Activated CD4-positive, alpha-beta T cell treated with anti-CD3 and anti-CD28 coated beads, Interleukin-2, amount 10 ng/mL, durations not matched to agents 24 days and 14 days (primary cell): Measurements from ENCODE around the gene POLG2. TPM values are rescaled to one million over a fixed set of nuclear protein-coding genes. Genes with fewer than 3 reads are reported as not detected.
"Not testable (repeated sequence)": the region's sequence is repeated elsewhere in the genome, so short reads cannot be mapped to it uniquely, and the experiment has no call there.

Experiments
- DNase-seq: peaks from one replicate; pipeline ENCODE4 v3.0.0; 2022
- H3K27ac Mint-ChIP-seq: one replicate; pipeline ENCODE4 v1.8.0; 2022; ENCODE audit warnings: mild to moderate bottlenecking, mixed read lengths
- H3K27me3 Mint-ChIP-seq: one replicate; pipeline ENCODE4 v1.8.0; 2022; ENCODE audit warnings: mixed read lengths
- H3K36me3 Mint-ChIP-seq: one replicate; pipeline ENCODE4 v1.8.0; 2022; ENCODE audit warnings: low read depth, mild to moderate bottlenecking, mixed read lengths
- H3K4me1 Mint-ChIP-seq: one replicate; pipeline ENCODE4 v1.8.0; 2021; ENCODE audit warnings: mixed read lengths
- H3K4me3 Mint-ChIP-seq: one replicate; pipeline ENCODE4 v1.8.0; 2022; ENCODE audit warnings: mild to moderate bottlenecking, moderate library complexity, mixed read lengths
- H3K9me3 Mint-ChIP-seq: one replicate; pipeline ENCODE4 v1.8.0; 2021; ENCODE audit warnings: mixed read lengths
- intact Hi-C: fragments of 100-400 bp; cut with micrococcal nuclease; formaldehyde crosslinking; loops from one replicate; pipeline ENCODE4 v1.15.1; 2023
- total RNA-seq: library from RNA; stranded (reverse); gene quantifications from 2 replicates; pipeline ENCODE4 v1.2.3, GENCODE V29; 2022

POLG2 gene
- total RNA-seq, 1 donor from 2014 or later = 36.3 TPM

DNA sequence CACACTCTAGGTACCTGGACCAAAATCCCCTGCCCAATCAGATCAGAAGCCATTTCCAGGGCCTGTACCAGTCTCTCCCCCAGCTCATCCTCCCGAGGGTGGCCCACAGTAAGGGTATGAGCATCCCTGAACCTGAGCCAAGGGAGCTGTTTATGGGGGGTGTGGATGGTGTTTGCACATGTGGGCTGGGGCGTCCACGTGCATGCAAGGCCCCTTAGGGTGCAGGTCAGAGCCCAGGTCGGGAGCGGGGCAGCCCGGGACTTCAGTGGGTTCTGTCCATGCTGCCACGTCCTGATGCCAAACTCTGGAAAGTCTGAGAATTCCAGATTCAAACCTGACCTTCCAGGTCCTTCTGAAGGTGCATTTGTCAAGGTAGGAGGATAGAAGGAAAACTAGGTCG, 38.1 kb downstream of the POLG2 start:
- intact Hi-C loops = no loop called here
- Mint-ChIP-seq H3K36me3 (no peaks in the 10 kb centered on the region), H3K4me1 (peaks cover 4% of the 10 kb centered on the region), H3K27me3 (peaks cover 3% of the 10 kb centered on the region), H3K9me3 (no peaks in the 10 kb centered on the region), H3K27ac (no peak overlapping the region), H3K4me3 (no peak overlapping the region)
- no peak for DNase-seq

DNA sequence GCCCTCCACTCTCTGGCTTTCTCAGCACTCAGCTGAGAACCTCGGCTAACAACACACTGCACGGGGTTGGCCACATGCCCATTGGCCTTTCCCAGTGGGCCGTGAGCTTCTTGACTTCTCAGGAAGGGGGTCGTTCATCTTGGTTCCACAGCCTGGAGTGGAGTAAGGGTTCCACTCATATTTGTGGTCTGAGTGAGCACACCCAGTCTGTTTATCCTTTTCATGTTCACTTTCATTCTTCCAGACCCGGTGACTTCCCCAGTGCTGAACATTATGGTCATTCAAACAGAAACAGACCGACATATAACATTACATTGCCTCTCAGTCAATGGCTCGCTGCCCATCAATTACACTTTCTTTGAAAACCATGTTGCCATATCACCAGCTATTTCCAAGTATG, 39.7 kb downstream of the POLG2 start:
- H3K36me3 Mint-ChIP-seq = no peaks in the 10 kb centered on the region
- H3K27ac Mint-ChIP-seq = no peak overlapping the region
- H3K27me3 Mint-ChIP-seq = no peaks in the 10 kb centered on the region
- intact Hi-C loops = no loop called here
- H3K4me3 Mint-ChIP-seq = no peak overlapping the region
- peaks cover 4% of the 10 kb centered on the region for H3K4me1 Mint-ChIP-seq
- DNase-seq = no peak
- no peaks in the 10 kb centered on the region for H3K9me3 Mint-ChIP-seq

DNA sequence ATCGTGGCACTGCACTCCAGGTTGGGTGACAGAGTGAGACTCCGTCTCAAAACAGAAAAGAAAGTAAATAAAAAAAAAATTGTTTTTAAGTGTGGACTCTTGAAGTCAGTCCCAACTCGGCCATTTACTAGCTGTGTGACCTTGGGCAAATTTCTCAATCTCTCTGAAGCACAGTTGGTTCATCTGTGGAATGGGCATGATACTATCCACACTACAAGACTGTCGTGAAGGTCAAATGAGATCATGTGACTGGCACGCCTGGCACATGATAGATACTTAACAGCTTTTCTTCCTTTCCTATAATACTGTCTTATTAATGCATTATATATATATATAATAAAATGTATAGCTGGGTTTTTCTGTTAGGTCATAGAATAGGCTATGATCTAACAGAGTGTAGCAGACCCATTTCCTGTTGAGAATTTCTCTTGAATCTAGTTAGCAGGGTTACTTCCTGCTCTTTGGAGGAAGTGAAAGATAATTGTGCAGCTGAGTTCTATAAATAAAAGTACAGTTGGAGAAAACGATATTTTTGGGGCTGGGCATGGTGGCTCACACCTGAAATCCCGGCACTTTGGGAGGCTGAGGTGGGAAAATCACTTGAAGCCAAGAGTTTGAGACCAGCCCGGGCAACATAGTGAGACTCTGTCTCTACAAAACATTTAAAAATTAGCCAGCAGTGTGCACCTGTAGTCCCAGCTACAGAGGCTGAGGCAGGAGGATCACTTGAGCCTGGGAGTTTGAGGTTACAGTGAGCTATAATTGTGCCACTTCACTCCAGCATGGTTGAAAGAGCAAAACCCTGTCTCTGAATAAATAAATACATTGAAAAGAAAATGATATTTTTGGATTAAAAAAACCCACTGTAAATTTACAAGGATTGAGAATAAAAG, 40.6 kb downstream of the POLG2 start:
- Mint-ChIP-seq H3K4me3 (no peak overlapping the region), H3K27me3 (no peaks in the 10 kb centered on the region), H3K27ac (peak overlapping the region; percentile 72), H3K4me1 (peaks cover 4% of the 10 kb centered on the region), H3K9me3 (no peaks in the 10 kb centered on the region), H3K36me3 (no peaks in the 10 kb centered on the region)
- DNase-seq = no peak
- intact Hi-C loops = no loop called here

DNA sequence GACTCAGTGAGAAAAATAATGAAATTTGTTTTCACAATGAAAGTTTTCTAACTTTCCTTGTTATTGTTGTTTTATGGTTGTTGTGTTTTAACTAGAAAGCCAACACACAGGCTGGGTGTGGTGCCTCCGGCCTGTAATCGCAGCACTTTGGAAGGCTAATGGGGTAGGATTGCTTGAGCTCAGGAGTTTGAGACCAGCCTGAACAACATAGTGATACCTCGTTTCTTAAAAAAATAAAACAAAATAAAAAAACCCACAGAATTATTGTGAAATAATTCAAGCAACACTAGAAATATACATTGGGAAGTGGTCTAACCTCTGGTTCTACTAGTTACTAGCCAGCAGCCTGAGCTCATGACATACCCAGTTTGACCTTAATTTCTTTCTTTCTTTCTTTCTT, 47.3 kb downstream of the POLG2 start:
- Mint-ChIP-seq H3K9me3 (no peaks in the 10 kb centered on the region), H3K4me3 (no peak overlapping the region), H3K27me3 (no peaks in the 10 kb centered on the region), H3K27ac (no peak overlapping the region), H3K36me3 (no peaks in the 10 kb centered on the region), H3K4me1 (peaks cover 16% of the 10 kb centered on the region)
- DNase-seq = no peak
- intact Hi-C loops = no loop called here

DNA sequence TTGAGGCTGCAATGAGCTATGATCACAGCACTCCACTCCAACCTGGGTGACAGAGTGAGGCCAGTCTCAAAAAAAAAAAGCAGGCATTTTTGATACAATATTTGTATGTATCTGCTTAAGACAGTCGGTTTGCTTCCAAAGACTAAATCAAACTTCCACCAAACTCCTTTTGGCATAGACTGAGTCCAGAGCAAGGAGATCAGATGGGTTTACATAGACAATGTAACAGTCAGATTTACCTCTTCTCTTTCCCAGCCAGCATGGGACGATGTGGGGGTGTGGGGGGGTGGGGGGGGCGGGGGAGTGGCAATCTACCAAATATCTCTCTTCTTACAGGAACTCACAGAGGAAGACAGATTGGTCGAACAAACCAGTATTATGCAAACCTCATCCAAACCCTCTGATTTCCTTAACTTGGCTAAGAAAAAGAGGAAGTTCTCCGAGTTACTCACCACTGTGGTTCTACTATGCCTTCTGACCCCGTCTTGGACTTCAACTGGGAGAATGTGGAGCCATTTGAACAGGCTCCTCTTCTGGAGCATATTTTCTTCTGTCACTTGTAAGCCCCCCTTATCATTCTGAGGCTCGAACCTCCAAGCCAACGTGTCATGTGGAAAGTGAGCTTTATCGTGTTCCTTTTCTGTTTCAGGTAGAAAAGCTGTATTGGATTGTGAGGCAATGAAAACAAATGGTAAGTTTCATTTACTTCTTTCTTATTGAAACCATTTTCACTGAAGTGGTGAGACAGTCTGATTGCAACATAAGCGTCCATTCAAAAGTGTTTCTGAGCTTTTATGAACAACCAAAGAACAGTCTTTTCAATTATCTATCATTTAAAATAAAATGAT, 48.0 kb downstream of the POLG2 start, which contains the start of gene MILR1:
MILR1 (plus strand) TSS at position 451 of the 848 bp plus-strand sequence; CDS start at position 505, 54 bp downstream.
- Mint-ChIP-seq H3K27me3 (no peaks in the 10 kb centered on the region), H3K9me3 (no peaks in the 10 kb centered on the region), H3K4me1 (peaks cover 17% of the 10 kb centered on the region), H3K4me3 (peak within 1 kb of the TSS; percentile 20), H3K27ac (no peak within 1 kb of the TSS), H3K36me3 (no peaks in the 10 kb centered on the region)
- intact Hi-C loops = no loop called here
- DNase-seq = no peak

DNA sequence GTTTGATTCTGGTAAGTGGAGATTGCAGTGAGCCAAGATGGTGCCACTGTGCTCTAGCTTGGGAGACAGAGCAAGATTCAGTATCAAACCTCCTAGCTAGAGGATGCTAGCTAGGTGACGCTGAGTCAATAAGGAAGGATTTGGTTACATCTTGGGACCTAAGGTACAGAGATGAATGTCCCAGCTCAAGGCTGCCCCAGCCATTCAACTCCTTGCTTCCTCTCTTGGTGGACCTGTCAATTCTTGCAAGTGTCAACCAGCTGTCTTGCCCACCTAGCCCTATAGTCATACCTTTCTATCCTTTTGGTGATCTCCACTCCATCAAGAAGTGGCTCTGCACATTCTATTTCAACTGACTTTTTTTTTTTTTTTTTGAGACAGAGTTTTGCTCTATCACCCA, 49.3 kb downstream of the POLG2 start:
- no peak overlapping the region for H3K4me3 Mint-ChIP-seq

DNA sequence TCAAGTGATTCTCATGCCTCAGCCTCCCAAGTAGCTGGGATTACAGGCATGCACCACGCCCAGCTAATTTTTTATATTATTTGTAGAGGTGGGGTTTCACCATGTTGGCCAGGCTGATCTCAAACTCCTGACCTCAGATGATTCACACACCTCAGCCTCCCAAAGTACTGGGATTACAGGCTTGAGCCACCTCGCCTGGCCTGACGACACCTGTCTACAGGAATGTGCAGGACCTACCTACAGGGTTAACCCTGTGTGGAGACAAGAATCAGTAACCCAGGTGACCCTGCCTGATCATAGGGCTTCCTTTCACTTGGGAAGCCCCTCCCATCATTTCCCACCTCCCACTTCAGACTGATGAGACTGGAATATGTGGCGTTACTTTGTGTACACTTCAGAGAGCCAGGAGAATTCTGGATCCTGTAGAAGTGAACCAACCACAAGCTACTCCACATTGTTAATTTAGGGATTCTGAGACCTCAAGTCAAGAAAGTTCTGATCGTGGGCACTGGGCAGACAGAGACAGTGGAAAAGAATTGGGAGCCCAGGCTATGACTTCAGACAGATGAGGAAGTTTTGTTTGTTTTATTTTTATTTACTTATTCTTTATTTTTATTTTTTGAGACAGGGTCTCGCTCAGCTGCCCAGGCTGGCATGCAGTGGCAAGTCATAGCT, 53.6 kb downstream of the POLG2 start:
- Mint-ChIP-seq H3K4me1 (peaks cover 32% of the 10 kb centered on the region), H3K27ac (peak overlapping the region; percentile 15), H3K36me3 (peaks cover 12% of the 10 kb centered on the region), H3K9me3 (peaks cover 13% of the 10 kb centered on the region), H3K27me3 (no peaks in the 10 kb centered on the region), H3K4me3 (no peak overlapping the region)
- intact Hi-C loops = no loop called here
- no peak for DNase-seq

More for the DNA sequence above, 49.3 kb downstream of the POLG2 start:
- Mint-ChIP-seq H3K36me3 (no peaks in the 10 kb centered on the region), H3K4me1 (peaks cover 28% of the 10 kb centered on the region), H3K27ac (no peak overlapping the region), H3K9me3 (no peaks in the 10 kb centered on the region), H3K27me3 (no peaks in the 10 kb centered on the region)
- no peak for DNase-seq
- intact Hi-C loops = no loop called here

DNA sequence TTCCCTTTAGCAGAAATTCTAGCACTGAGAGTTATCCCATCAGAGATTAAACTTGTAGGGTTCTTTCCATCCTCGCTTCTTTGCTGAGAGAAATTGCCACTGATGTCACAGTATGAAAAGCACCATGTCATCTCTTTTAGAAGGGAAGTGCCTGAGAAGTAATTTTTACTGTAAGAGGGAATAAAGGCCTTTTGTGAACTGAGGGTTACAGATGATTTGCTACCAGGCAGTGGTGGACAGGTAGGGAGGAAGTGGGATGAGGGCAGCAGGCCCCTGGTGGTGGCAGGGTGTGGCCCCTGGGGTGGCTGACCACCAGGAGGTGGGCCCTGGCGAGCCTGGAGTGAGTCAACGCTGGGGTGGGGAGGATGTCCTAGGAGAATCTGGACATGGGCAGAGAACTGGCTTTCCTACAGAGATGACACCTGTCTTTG, 54.3 kb downstream of the POLG2 start:
- Mint-ChIP-seq H3K27ac (peak overlapping the region; percentile 82), H3K36me3 (peaks cover 14% of the 10 kb centered on the region), H3K4me3 (peak overlapping the region; percentile 77), H3K4me1 (peaks cover 31% of the 10 kb centered on the region), H3K9me3 (peaks cover 16% of the 10 kb centered on the region), H3K27me3 (no peaks in the 10 kb centered on the region)
- peak; percentile 68 for DNase-seq
- intact Hi-C loops = no loop called here

DNA sequence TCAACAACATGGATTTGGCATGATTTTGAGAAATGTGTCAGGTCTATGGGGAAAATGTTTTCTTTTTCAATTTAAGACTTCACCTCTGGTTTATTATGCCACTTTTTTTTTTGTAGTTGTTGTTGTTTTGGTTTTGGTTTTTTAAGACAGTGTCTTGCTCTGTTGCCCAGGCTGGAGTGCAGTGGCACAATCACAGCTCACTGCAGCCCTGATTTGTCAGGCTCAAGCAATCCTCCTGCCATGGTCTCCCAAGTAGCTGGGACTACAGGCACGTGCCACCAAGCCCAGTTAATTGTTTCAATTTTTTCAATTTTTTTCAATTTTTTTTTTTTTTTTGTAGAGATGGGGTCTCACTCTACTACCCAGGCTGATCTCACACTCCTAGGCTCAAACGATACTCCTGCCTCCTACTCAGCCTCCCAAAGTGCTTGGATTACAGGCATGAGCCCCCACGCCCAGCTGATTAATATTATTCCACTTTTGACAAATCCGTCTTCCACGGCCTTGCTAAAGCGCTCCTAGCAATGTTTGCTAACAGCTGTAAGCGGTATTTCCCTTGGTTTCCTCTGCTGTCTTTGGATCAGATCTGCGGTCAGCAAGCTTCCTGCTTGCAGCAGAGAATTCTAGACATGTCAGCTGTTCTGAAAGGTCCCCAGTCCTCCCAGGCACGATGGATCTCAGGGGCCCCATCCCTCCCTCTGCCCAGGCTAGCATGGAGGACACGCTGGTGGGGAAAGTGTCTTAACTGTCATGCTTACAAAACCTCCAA, 54.9 kb downstream of the POLG2 start:
- Mint-ChIP-seq H3K4me1 (peaks cover 25% of the 10 kb centered on the region), H3K36me3 (peaks cover 16% of the 10 kb centered on the region), H3K27me3 (no peaks in the 10 kb centered on the region), H3K27ac (peak overlapping the region; percentile 82), H3K9me3 (peaks cover 22% of the 10 kb centered on the region), H3K4me3 (peak overlapping the region; percentile 77)
- DNase-seq = peak; percentile 84
- intact Hi-C loops = no loop called here

DNA sequence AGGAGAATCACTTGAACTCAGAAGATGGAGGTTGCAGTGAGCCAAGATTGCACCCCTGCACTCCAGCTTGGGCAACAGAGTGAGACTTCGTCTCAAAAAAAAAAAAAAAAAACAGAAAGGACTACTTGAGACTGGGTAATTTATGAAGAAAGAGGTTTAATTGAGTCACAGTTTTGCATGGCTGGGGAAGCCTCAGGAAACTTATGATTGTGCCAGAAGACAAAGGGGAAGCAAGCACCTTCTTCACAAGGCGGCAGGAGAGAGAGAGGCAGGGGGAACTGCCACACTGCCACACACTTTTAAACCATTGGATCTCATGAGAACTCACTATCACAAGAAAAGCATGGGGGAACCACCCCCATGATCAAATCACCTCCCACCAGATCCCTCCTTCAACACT, 56.9 kb downstream of the POLG2 start:
- peaks cover 18% of the 10 kb centered on the region for H3K36me3 Mint-ChIP-seq
- H3K27me3 Mint-ChIP-seq = no peaks in the 10 kb centered on the region
- H3K4me3 Mint-ChIP-seq = no peak overlapping the region
- intact Hi-C loops = no loop called here
- H3K9me3 Mint-ChIP-seq = peaks cover 23% of the 10 kb centered on the region
- peaks cover 25% of the 10 kb centered on the region for H3K4me1 Mint-ChIP-seq
- no peak for DNase-seq
- no peak overlapping the region for H3K27ac Mint-ChIP-seq

DNA sequence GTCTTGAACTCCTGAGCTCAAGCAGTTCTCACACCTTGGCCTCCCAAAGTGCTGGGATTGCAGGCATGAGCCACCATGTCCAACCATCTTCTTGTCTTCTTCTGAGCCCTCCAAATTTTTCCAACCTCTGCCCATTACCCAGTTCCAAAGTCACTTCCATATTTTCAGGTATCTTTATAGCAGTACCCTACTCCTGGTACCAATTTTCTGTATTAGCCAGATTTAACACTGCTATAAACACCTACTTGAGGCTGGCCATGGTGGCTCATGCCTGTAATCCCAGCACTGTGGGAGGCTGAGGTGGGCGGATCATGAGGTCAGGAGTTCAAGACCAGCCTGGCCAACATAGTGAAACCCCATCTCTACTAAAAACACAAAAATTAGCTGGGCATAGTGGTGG, 57.3 kb downstream of the POLG2 start:
- H3K4me1 Mint-ChIP-seq = peaks cover 25% of the 10 kb centered on the region
- peaks cover 23% of the 10 kb centered on the region for H3K9me3 Mint-ChIP-seq
- H3K27ac Mint-ChIP-seq, intact Hi-C loops, H3K4me3 Mint-ChIP-seq, DNase-seq, H3K27me3 Mint-ChIP-seq: not testable (repeated sequence)
- H3K36me3 Mint-ChIP-seq = peaks cover 18% of the 10 kb centered on the region

DNA sequence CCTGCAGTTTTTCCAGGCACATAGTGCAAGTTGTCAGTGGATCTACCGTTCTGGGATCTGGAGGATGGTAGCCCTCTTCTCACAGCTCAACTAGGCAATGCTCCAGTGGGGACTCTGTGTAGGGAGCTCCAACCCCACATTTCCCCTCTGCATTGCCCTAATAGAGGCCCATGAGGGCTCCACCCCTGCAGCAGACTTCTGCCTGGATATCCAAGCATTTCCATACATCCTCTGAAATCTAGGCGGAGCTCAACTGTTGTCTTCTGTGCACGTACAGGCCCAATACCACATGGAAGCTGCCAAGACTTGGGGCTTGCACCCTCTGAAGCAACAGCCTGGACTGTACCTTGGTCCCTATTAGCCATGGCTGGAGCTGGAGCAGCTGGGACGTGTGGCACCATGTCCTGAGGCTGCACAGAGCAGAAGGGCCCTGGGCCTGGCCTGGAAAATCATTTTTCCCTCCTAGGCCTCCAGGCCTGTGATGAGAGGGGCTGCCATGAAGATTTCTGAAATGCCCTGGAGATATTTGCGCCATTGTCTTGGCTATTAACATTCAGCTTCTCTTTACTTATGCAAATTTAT, 58.8 kb downstream of the POLG2 start:
- Mint-ChIP-seq H3K4me3 (no peak overlapping the region), H3K9me3 (peaks cover 27% of the 10 kb centered on the region), H3K4me1 (peaks cover 16% of the 10 kb centered on the region), H3K27me3 (peaks cover 1% of the 10 kb centered on the region), H3K27ac (no peak overlapping the region), H3K36me3 (peaks cover 19% of the 10 kb centered on the region)
- no peak for DNase-seq
- intact Hi-C loops = no loop called here

DNA sequence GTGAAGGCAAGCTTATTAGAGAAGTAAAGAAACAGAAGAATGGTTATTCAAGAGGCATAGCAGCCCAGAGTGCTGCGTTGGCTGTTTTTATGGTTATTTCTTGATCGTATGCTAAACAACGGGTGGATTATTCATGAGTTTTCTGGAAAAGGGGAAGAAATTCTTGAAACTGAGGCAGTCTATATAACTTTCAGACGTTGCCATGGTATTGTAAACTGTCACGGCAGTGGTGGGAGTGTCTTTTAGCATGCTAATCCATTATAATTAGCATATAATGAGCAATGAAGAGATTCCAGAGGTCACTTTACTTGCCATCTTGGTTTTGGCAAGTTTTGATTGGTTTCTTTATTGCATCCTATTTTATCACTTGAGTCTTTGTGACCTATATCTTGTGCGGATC, 65.3 kb downstream of the POLG2 start:
- intact Hi-C loops = no loop called here
- H3K4me3 Mint-ChIP-seq = no peak overlapping the region
- peaks cover 21% of the 10 kb centered on the region for H3K27me3 Mint-ChIP-seq
- H3K4me1 Mint-ChIP-seq = no peaks in the 10 kb centered on the region
- peaks cover 1% of the 10 kb centered on the region for H3K36me3 Mint-ChIP-seq
- DNase-seq = no peak
- H3K27ac Mint-ChIP-seq = no peak overlapping the region
- peaks cover 4% of the 10 kb centered on the region for H3K9me3 Mint-ChIP-seq
